NCI-H1694 treated with DMSO at 0.1 percent for 48 hours (cell line): ENCODE data around the gene GATB.
"Not testable (repeated sequence)": the region's sequence is repeated elsewhere in the genome, so short reads cannot be mapped to it uniquely, and the experiment has no call there.

Experiments used
- DNase-seq: peaks from one replicate; lab custom pipeline; 2025; lab: John Stamatoyannopoulos, UW

Gene GATB

GRCh38 chr4:151784706-151785105 lies 23.9 kb upstream of the GATB start:
- DNase-seq = no peak

- DNase-seq = no peak
Measured at GRCh38 chr4:151783867-151784266, 23.1 kb upstream of the GATB start.

- no peak for DNase-seq
Measured at GRCh38 chr4:151782296-151782695, 21.5 kb upstream of the GATB start.

GRCh38 chr4:151781026-151781425 lies 20.2 kb upstream of the GATB start:
- DNase-seq = no peak

GRCh38 chr4:151777471-151777870 lies 16.7 kb upstream of the GATB start:
- no peak for DNase-seq

GRCh38 chr4:151774324-151774723 lies 13.5 kb upstream of the GATB start:
- DNase-seq = no peak

GRCh38 chr4:151772274-151772673 lies 11.5 kb upstream of the GATB start:
- DNase-seq = no peak

- no peak for DNase-seq
Measured at GRCh38 chr4:151771664-151772063, 10.9 kb upstream of the GATB start.

GRCh38 chr4:151770154-151770553 lies 9.3 kb upstream of the GATB start:
- DNase-seq = no peak

GRCh38 chr4:151768835-151769234 lies 8.0 kb upstream of the GATB start:
- DNase-seq = no peak

- no peak for DNase-seq
Measured at GRCh38 chr4:151766691-151767090, 5.9 kb upstream of the GATB start.

- DNase-seq = peak; percentile 2
Measured at GRCh38 chr4:151760002-151760401, 805 bp downstream of the GATB start.

GRCh38 chr4:151753056-151753455 lies 7.8 kb downstream of the GATB start:
- DNase-seq = no peak

- DNase-seq = no peak
Measured at GRCh38 chr4:151750156-151750555, 10.7 kb downstream of the GATB start.

GRCh38 chr4:151745481-151746231 lies 15.2 kb downstream of the GATB start:
- no peak for DNase-seq

- no peak for DNase-seq
Measured at GRCh38 chr4:151744614-151745013, 16.2 kb downstream of the GATB start.

GRCh38 chr4:151743894-151744293 lies 16.9 kb downstream of the GATB start:
- no peak for DNase-seq

GRCh38 chr4:151743128-151743854 lies 17.5 kb downstream of the GATB start:
- DNase-seq = no peak

GRCh38 chr4:151738720-151739517 lies 21.9 kb downstream of the GATB start:
- no peak for DNase-seq

GRCh38 chr4:151736852-151737251 lies 24.0 kb downstream of the GATB start:
- DNase-seq = not testable (repeated sequence)

GRCh38 chr4:151736361-151736760 lies 24.4 kb downstream of the GATB start:
- DNase-seq = no peak

- DNase-seq = not testable (repeated sequence)
Measured at GRCh38 chr4:151731670-151732069, 29.1 kb downstream of the GATB start.
